Naive B cell (primary cell): Measurements from ENCODE around the gene CLPTM1. TPM values are rescaled to one million over a fixed set of nuclear protein-coding genes. Genes with fewer than 3 reads are reported as not detected.

Experiments used
- ATAC-seq, 2 donors: fragments of 150-1000 bp; cut with Tn5 transposase; 2 replicates each; pipeline ENCODE4 v1.10.0; 2021; ENCODE audit warnings: low read depth in 2 of 2, mild to moderate bottlenecking in 2 of 2, moderate library complexity in 2 of 2
- DNase-seq: peaks from one replicate; pipeline ENCODE4 v3.0.0; 2022
- H3K27ac Mint-ChIP-seq, 6 donors: one replicate each; pipeline ENCODE4 v1.8.0; 2020 to 2022; ENCODE audit warnings: mild to moderate bottlenecking in 6 of 6, mixed read lengths in 6 of 6, moderate library complexity in 5 of 6, inconsistent platforms in 2 of 6
- H3K27me3 Mint-ChIP-seq, 3 donors: one replicate each; pipeline ENCODE4 v1.8.0; 2021 to 2022; ENCODE audit warnings: mixed read lengths in 3 of 3, mild to moderate bottlenecking in 1 of 3
- H3K36me3 Mint-ChIP-seq, 2 donors: one replicate each; pipeline ENCODE4 v1.8.0; 2020 to 2022; ENCODE audit warnings: mixed read lengths in 2 of 2, inconsistent platforms in 1 of 2, mild to moderate bottlenecking in 1 of 2
- H3K4me1 Mint-ChIP-seq, 3 donors: one replicate each; pipeline ENCODE4 v1.8.0; 2020 to 2022; ENCODE audit warnings: mixed read lengths in 3 of 3, inconsistent platforms in 1 of 3, mild to moderate bottlenecking in 1 of 3, moderate library complexity in 1 of 3
- H3K4me3 Mint-ChIP-seq, 8 donors: one replicate each; pipeline ENCODE4 v1.8.0; 2020 to 2022; ENCODE audit warnings: mild to moderate bottlenecking in 8 of 8, mixed read lengths in 8 of 8, moderate library complexity in 8 of 8, inconsistent platforms in 2 of 8
- H3K9me3 Mint-ChIP-seq, 7 donors: one replicate each; pipeline ENCODE4 v1.8.0; 2020 to 2022; ENCODE audit warnings: mixed read lengths in 7 of 7, mild to moderate bottlenecking in 5 of 7, inconsistent platforms in 2 of 7, moderate library complexity in 1 of 7
- polyA plus RNA-seq, 6 donors: library from polyadenylated mRNA; unstranded; fragments of 300-500 nt; fragmentation: Illumina TruSeq; gene quantifications; one replicate each; pipeline ENCODE4 v1.2.3, GENCODE V29; 2021; ENCODE audit warnings: low read depth in 6 of 6

CLPTM1 gene
- polyA plus RNA-seq, 6 donors from 2014 or later, result 17.5 to 27.2 (median 20.1) TPM

GRCh38 chr19:45016388-45017314 lies 61.5 kb downstream of the CLPTM1 start:
- Mint-ChIP-seq H3K36me3 (peaks cover 0 to 10% of the 10 kb centered on the region in 2 donors), H3K9me3 (no peaks in the 10 kb centered on the region), H3K4me1 (peaks cover 8 to 20% (median 13%) of the 10 kb centered on the region in 3 donors), H3K27me3 (no peaks in the 10 kb centered on the region), H3K4me3 (peak overlapping the region; percentile 5 to 64 (median 30)), H3K27ac (peak overlapping the region; percentile 79 to 99 (median 93))
- DNase-seq (peak; percentile 74), ATAC-seq (peak; percentile 72 to 79)

DNA sequence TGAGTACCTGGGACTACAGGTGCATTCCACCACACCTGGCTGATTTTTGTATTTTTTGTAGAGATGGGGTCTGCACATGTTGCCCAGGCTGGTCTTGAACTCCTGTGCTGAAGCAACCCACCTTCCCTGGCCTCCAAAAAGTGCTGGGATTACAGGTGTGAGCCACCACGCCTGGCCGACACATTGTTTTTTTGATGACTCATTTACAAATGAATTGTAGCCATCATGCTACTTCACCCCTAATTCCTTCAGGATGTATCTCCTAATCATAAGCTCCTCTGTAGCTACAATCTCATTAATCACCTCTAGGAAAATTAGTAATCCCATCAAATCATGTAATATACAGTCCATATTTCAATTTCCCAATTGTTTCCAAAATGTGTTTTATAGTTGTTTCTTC lies 64.0 kb downstream of the CLPTM1 start:
- H3K9me3 Mint-ChIP-seq, result no peaks in the 10 kb centered on the region
- H3K27me3 Mint-ChIP-seq, result no peaks in the 10 kb centered on the region
- no peak for DNase-seq
- peaks cover 0 to 10% of the 10 kb centered on the region in 2 donors for H3K36me3 Mint-ChIP-seq
- H3K27ac Mint-ChIP-seq, result peak overlapping the region in 5 of 6 donors; percentile 1 to 80 (median 79)
- H3K4me1 Mint-ChIP-seq, result peaks cover 8 to 22% (median 13%) of the 10 kb centered on the region in 3 donors
- H3K4me3 Mint-ChIP-seq, result peak overlapping the region in 2 of 8 donors; percentile 33 to 51
- ATAC-seq, result no peak

DNA sequence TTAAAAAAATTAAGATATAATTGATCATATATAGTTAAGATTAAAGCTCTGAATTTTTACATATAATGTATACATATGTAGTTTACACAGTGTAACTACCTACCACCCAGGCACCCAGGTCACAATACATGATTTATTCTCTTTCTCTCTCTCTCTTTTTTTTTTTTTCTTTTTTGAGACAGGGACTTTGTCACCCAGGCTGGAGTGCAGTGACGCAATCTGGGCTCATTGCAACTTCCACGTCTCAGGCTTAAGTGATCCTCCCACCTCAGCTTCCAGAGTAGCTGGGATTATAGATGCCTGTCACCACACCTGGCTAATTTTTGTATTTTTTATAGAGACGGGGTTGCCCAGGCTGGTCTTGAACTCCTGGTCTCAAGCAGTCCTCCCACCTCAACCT lies 64.9 kb downstream of the CLPTM1 start:
- H3K9me3 Mint-ChIP-seq, result no peaks in the 10 kb centered on the region
- peaks cover 0 to 10% of the 10 kb centered on the region in 2 donors for H3K36me3 Mint-ChIP-seq
- no peak for DNase-seq
- peak overlapping the region in 3 of 6 donors; percentile 57 to 80 (median 79) for H3K27ac Mint-ChIP-seq
- no peak overlapping the region for H3K4me3 Mint-ChIP-seq
- no peaks in the 10 kb centered on the region for H3K27me3 Mint-ChIP-seq
- ATAC-seq, result no peak
- peaks cover 8 to 22% (median 13%) of the 10 kb centered on the region in 3 donors for H3K4me1 Mint-ChIP-seq

GRCh38 chr19:45021971-45022370 lies 66.8 kb downstream of the CLPTM1 start:
- Mint-ChIP-seq H3K36me3 (peaks cover 0 to 10% of the 10 kb centered on the region in 2 donors), H3K27me3 (no peaks in the 10 kb centered on the region), H3K27ac (peak overlapping the region in 1 of 6 donors; percentile 21), H3K4me1 (peaks cover 2 to 13% (median 4%) of the 10 kb centered on the region in 3 donors), H3K4me3 (peak overlapping the region in 1 of 8 donors; percentile 53), H3K9me3 (no peaks in the 10 kb centered on the region)
- no peak for DNase-seq
- peak in 1 of 2 donors; percentile 7 for ATAC-seq

GRCh38 chr19:45023048-45023447 lies 67.9 kb downstream of the CLPTM1 start:
- Mint-ChIP-seq H3K27me3 (no peaks in the 10 kb centered on the region), H3K27ac (no peak overlapping the region), H3K9me3 (no peaks in the 10 kb centered on the region), H3K4me3 (peak overlapping the region in 3 of 8 donors; percentile 12 to 35 (median 18)), H3K4me1 (peaks cover 5 to 10% (median 8%) of the 10 kb centered on the region in 3 donors), H3K36me3 (peaks cover 0 to 10% of the 10 kb centered on the region in 2 donors)
- DNase-seq, result no peak
- ATAC-seq, result no peak

GRCh38 chr19:45025264-45025663 lies 70.1 kb downstream of the CLPTM1 start:
- Mint-ChIP-seq H3K4me1 (peaks cover 4 to 7% (median 5%) of the 10 kb centered on the region in 3 donors), H3K27me3 (no peaks in the 10 kb centered on the region), H3K27ac (peak overlapping the region in 2 of 6 donors; percentile 15 to 23), H3K36me3 (no peaks in the 10 kb centered on the region), H3K9me3 (no peaks in the 10 kb centered on the region), H3K4me3 (no peak overlapping the region)
- no peak for DNase-seq
- no peak for ATAC-seq

- peaks cover 4 to 7% (median 5%) of the 10 kb centered on the region in 3 donors for H3K4me1 Mint-ChIP-seq
- H3K36me3 Mint-ChIP-seq, result peaks cover 0 to 8% of the 10 kb centered on the region in 2 donors
- ATAC-seq, result no peak
- H3K27me3 Mint-ChIP-seq, result no peaks in the 10 kb centered on the region
- H3K27ac Mint-ChIP-seq, result peak overlapping the region in 3 of 6 donors; percentile 38 to 76 (median 50)
- H3K4me3 Mint-ChIP-seq, result peak overlapping the region in 1 of 8 donors; percentile 18
- no peaks in the 10 kb centered on the region for H3K9me3 Mint-ChIP-seq
- DNase-seq, result no peak
Observed at GRCh38 chr19:45027371-45027770, 72.2 kb downstream of the CLPTM1 start.

DNA sequence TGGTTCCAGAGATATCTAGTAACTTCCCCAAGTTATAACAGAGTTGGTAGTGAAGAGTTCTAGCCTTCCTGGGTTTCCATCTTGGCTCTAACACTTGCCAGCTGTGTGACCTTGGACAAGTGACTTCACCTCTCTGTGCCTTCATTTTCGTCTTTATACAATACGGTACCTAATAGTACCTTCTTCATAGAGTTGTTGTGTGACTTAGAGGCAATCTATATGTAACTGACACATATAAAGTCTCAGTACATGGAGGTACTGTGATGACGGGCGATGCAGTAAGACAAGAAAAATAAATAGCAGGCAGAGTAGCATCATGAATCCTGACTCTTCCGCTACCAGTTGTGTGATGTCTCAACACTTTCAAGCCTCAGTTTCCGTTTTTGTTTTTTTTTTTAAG lies 75.6 kb downstream of the CLPTM1 start:
- no peak overlapping the region for H3K27ac Mint-ChIP-seq
- peaks cover 0 to 4% (median 0%) of the 10 kb centered on the region in 7 donors for H3K9me3 Mint-ChIP-seq
- H3K4me3 Mint-ChIP-seq, result no peak overlapping the region
- no peaks in the 10 kb centered on the region for H3K27me3 Mint-ChIP-seq
- ATAC-seq (no peak), DNase-seq (no peak)
- peaks cover 5 to 7% (median 6%) of the 10 kb centered on the region in 3 donors for H3K4me1 Mint-ChIP-seq
- peaks cover 10 to 13% of the 10 kb centered on the region in 2 donors for H3K36me3 Mint-ChIP-seq

GRCh38 chr19:45032421-45032820 lies 77.2 kb downstream of the CLPTM1 start:
- Mint-ChIP-seq H3K27me3 (no peaks in the 10 kb centered on the region), H3K36me3 (peaks cover 10 to 13% of the 10 kb centered on the region in 2 donors), H3K27ac (no peak overlapping the region), H3K4me3 (peak overlapping the region in 1 of 8 donors; percentile 42), H3K9me3 (peaks cover 0 to 4% (median 0%) of the 10 kb centered on the region in 7 donors), H3K4me1 (peaks cover 2 to 5% (median 4%) of the 10 kb centered on the region in 3 donors)
- ATAC-seq (no peak), DNase-seq (no peak)

DNA sequence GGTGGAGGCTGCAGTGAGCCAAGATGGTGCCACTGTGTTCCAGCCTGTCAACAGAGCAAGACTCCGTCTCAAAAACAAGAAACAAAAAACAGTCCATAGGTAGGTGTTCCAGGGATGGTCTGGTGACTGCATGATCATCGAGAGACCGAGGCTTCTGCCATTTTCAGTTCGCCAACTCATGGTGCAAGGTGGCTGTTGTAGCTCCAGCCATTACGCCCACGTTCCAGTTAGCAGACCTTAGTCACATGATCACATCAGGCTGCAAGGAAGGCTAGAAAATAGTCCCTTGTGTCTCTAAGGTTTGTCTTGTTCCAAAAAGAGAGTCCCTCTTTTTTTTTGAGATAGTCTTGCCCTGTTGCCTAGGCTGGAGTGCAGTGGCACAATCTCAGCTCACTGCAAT lies 80.6 kb downstream of the CLPTM1 start:
- no peak for ATAC-seq
- Mint-ChIP-seq H3K27me3 (no peaks in the 10 kb centered on the region), H3K4me3 (peak overlapping the region in 2 of 8 donors; percentile 25 to 41), H3K27ac (peak overlapping the region in 1 of 6 donors; percentile 16), H3K9me3 (peaks cover 0 to 4% (median 0%) of the 10 kb centered on the region in 7 donors), H3K4me1 (peaks cover 21 to 24% (median 23%) of the 10 kb centered on the region in 3 donors), H3K36me3 (peaks cover 12 to 27% of the 10 kb centered on the region in 2 donors)
- no peak for DNase-seq

DNA sequence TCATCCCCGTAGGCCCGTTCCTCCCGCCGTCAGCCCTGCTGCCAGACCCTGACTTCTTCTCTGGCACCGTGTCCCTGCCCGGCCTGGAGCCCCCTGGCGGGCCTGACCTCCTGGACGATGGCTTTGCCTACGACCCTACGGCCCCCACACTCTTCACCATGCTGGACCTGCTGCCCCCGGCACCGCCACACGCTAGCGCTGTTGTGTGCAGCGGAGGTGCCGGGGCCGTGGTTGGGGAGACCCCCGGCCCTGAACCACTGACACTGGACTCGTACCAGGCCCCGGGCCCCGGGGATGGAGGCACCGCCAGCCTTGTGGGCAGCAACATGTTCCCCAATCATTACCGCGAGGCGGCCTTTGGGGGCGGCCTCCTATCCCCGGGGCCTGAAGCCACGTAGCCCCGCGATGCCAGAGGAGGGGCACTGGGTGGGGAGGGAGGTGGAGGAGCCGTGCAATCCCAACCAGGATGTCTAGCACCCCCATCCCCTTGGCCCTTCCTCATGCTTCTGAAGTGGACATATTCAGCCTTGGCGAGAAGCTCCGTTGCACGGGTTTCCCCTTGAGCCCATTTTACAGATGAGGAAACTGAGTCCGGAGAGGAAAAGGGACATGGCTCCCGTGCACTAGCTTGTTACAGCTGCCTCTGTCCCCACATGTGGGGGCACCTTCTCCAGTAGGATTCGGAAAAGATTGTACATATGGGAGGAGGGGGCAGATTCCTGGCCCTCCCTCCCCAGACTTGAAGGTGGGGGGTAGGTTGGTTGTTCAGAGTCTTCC lies 82.4 kb downstream of the CLPTM1 start:
- Mint-ChIP-seq H3K27ac (peak overlapping the region in 2 of 6 donors; percentile 38 to 92), H3K9me3 (peaks cover 0 to 4% (median 0%) of the 10 kb centered on the region in 7 donors), H3K4me1 (peaks cover 34 to 41% (median 40%) of the 10 kb centered on the region in 3 donors), H3K36me3 (peaks cover 5 to 36% of the 10 kb centered on the region in 2 donors), H3K4me3 (peak overlapping the region; percentile 38 to 100 (median 83)), H3K27me3 (no peaks in the 10 kb centered on the region)
- ATAC-seq (no peak), DNase-seq (no peak)

DNA sequence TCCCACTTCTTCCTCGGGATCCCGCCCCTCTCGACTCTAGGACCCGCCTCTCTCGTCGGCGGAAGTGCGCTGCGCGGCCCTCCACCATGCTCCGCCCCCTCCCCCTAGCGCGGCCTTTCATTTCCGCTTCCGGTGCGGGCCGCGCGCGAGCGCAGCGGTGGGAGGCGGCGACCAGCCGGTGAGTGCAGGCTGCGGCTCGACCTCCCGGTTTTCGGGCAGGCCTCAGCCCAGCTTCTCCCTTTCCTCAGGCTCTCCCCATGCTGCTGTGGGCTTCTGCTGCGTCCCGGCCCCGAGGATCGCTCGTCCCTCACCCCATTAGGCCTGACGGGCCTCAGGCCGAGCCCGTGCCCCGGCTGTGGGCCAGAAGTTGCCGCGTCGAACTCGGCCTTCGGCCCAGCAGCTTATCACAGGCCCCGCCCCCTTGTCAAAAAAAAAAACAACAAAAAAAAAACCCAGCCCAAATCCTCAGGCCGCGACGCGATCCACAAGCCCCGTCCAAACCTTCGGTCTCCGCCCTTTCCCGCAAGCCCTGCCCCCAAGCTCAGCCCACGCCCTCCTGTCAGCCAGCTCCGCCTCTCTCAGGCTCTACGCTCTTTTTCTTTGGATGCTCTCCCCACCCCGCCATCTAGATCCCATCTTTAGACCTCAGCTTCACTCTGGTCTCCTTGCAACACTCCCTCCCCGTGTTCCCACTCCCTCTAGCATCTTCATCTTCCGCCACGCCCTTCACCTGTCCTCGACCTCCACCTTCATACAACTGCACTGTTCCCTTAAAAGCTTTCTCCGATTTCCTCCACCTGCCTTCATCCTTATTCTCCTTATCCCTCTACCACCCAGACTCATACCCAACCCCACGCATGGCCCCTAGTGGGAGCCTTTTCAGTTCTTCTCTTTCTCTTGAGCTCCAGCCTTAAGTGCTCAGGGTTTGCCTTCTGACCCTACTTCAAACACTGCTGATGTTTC lies 84.0 kb downstream of the CLPTM1 start, which contains the start of gene CLASRP:
Gene CLASRP (plus strand): TSS at position 115 of the 963 bp plus-strand sequence. CDS start 1,168 bp downstream, outside the sequence.
- DNase-seq (peak; percentile 87), ATAC-seq (peak; percentile 92 to 93)
- peaks cover 0 to 28% of the 10 kb centered on the region in 2 donors for H3K36me3 Mint-ChIP-seq
- H3K4me3 Mint-ChIP-seq, result peak within 1 kb of the TSS; percentile 89 to 100 (median 99)
- H3K27me3 Mint-ChIP-seq, result no peaks in the 10 kb centered on the region
- peak within 1 kb of the TSS; percentile 92 to 99 (median 97) for H3K27ac Mint-ChIP-seq
- peaks cover 30 to 43% (median 40%) of the 10 kb centered on the region in 3 donors for H3K4me1 Mint-ChIP-seq
- peaks cover 0 to 2% (median 0%) of the 10 kb centered on the region in 7 donors for H3K9me3 Mint-ChIP-seq
